ENCODE data around the gene SINHCAF. TPM values are rescaled to one million over a fixed set of nuclear protein-coding genes. Genes with fewer than 3 reads are reported as not detected.

SINHCAF gene
- total and polyA plus RNA-seq, 2 of the 8 experiments (the other 6 are each of a cell fraction or from before 2014, with no cell fraction given): 138 to 576 TPM

DNA sequence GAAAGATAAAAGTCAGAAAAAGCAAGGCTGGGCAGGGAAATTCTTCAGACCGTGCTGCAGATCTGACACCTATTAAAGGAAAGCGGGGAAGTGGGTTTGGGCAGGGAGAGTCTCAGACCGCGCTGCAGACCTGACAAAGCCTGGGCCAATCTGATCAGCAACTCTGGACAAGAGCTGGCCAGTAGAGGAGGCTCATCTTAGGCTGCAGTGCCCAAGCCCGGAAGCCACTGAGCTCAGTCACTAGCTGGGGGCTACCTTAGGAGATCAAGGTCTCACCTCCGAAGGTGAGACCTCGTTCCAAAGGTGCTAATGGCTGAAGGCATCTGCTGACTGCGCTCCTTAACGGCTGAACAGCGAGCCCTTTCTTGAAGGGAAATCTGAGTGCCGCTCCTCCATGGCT is 60.2 kb downstream of the SINHCAF start:
- Histone ChIP-seq H3K27ac (ENCODE audit: low read depth, low read length) (no peak overlapping the region), H3K18ac (ENCODE audit: extremely low read depth, low read length) (no peak overlapping the region), H3K23me2 (ENCODE audit: low read depth, low read length) (no peaks in the 10 kb centered on the region), H3K36me3 (ENCODE audit: control insufficient read depth in 2 of 4, insufficient read depth in 4 of 4, low read length in 3 of 4) (no peaks in the 10 kb centered on the region), H3K4me1 (replicated peaks in 1 of 4; ENCODE audit: control insufficient read depth in 3 of 4, insufficient read depth in 4 of 4, low read length in 3 of 4) (no peaks in the 10 kb centered on the region), H2BK120ac (replicated peaks; ENCODE audit: low read depth, low read length) (no peak overlapping the region), H3K79me2 (ENCODE audit: control insufficient read depth in 1 of 2, insufficient read depth in 2 of 2, low read length in 2 of 2) (no peaks in the 10 kb centered on the region), H4K91ac (replicated peaks; ENCODE audit: insufficient read length, low read length) (no peak overlapping the region), H3K9ac (replicated peaks in 1 of 4; ENCODE audit: extremely low read depth in 1 of 4, low read depth in 3 of 4, low read length in 3 of 4) (no peak overlapping the region), H3K56ac (replicated peaks; ENCODE audit: insufficient read length, low read depth, low read length) (no peak overlapping the region), H4K5ac (ENCODE audit: insufficient read length, low read depth, low read length) (no peak overlapping the region), H2AFZ (ENCODE audit: low read length) (no peak overlapping the region), H3K27me3 (replicated peaks in 1 of 4; ENCODE audit: control insufficient read depth in 3 of 4, extremely low read depth in 1 of 4, insufficient read depth in 3 of 4, low read length in 3 of 4) (no peaks in the 10 kb centered on the region), H2BK15ac (ENCODE audit: low read length) (no peak overlapping the region), H3K14ac (ENCODE audit: insufficient read length) (no peak overlapping the region), H2BK20ac (ENCODE audit: low read length) (no peak overlapping the region), H3K9me3 (ENCODE audit: insufficient read depth in 2 of 2, low read depth in 1 of 2, low read length in 1 of 2) (no peaks in the 10 kb centered on the region), H3K79me1 (ENCODE audit: low read depth, low read length) (no peaks in the 10 kb centered on the region), H3K4me3 (ENCODE audit: extremely low read depth in 1 of 4, insufficient read depth in 2 of 4, low read depth in 3 of 4, low read length in 4 of 4) (no peak overlapping the region), H2BK12ac (ENCODE audit: low read depth, low read length) (0 out of 2 replicates have a peak overlapping the region, but pooled peaks have one; percentile 10), H3K4me2 (ENCODE audit: insufficient read depth in 1 of 2, low read depth in 2 of 2, low read length in 2 of 2) (no peak overlapping the region), H4K8ac (ENCODE audit: extremely low read depth, insufficient read depth, low read length) (no peak overlapping the region), H4K20me1 (replicated peaks in 1 of 2; ENCODE audit: control insufficient read depth in 1 of 2, insufficient read depth in 2 of 2, low read length in 2 of 2) (peaks cover 0 to 1% of the 10 kb centered on the region in 2 experiments), H2BK5ac (ENCODE audit: low read depth, low read length) (no peak overlapping the region), H2AK5ac (ENCODE audit: low read depth, low read length) (no peak overlapping the region), H3K4ac (replicated peaks; ENCODE audit: insufficient read length, low read depth, low read length) (no peak overlapping the region), H3K23ac (ENCODE audit: insufficient read length) (no peak overlapping the region)
- no peak for DNase-seq (ENCODE audit: low read depth in 1 of 2, low spot score in 2 of 2)
- CTCF ChIA-PET (ENCODE audit: partially characterized antibody): interaction anchor here (0.5 to 2.4 kb wide), 10 partner anchors 9 to 498 kb away, joined by 3 to 11 read pairs (median 4); no protein-coding TSS in a partner anchor
- FAIRE-seq: no peak
- POLR2A ChIA-PET (ENCODE audit: partially characterized antibody): interaction anchor here (0.8 to 1.1 kb wide), 2 partner anchors 61 to 121 kb away, joined by 3 read pairs; no protein-coding TSS in a partner anchor
- 94% methylated on average over 11 of the region's 11 CpGs; no CpG with 5 or more reads in 1 of the 2 experiments for WGBS, 2 experiments (ENCODE audit: extremely low coverage in 1 of 2, insufficient coverage in 1 of 2, insufficient read length in 1 of 2, insufficient replicate concordance in 2 of 2, low coverage in 1 of 2, low lambda C conversion rate in 2 of 2, missing lambda C conversion rate in 1 of 2)
- no peak for TF ChIP-seq SAP30 (IDR thresholded peaks at IDR 0.05; ENCODE audit: insufficient read depth, insufficient replicate concordance, low read length)
- no peak for TF ChIP-seq GTF2F1 (IDR thresholded peaks at IDR 0.05; ENCODE audit: borderline replicate concordance, low read depth, low read length)
- no peak for TF ChIP-seq BCL11A (IDR thresholded peaks at IDR 0.05; ENCODE audit: low read depth in 2 of 2, low read length in 2 of 2)
- TF ChIP-seq ZNF274 (IDR thresholded peaks at IDR 0.05; ENCODE audit: borderline replicate concordance, extremely low read depth, low read length): no peak
